Measurements from ENCODE around the gene IQGAP2.

DNA sequence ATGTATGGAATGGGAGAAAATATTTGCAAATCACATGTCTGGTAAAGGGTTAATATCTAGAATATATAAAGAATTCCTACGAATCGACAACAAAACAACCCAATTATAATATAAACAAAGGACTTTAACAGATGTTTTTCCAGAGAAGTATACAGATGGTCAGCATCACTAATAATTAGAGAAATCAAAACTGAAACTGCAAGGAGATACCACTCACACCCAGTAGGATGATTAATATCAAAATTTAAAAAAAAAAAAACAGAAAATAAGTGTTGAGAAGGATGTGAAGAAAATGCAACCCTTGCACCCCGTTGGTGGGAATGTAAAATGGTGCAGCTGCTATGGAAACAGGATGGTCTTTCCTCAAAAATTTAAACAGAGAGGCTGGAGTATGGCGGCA, 278.2 kb downstream of the IQGAP2 start:
- TF ChIP-seq, protein P1, sequence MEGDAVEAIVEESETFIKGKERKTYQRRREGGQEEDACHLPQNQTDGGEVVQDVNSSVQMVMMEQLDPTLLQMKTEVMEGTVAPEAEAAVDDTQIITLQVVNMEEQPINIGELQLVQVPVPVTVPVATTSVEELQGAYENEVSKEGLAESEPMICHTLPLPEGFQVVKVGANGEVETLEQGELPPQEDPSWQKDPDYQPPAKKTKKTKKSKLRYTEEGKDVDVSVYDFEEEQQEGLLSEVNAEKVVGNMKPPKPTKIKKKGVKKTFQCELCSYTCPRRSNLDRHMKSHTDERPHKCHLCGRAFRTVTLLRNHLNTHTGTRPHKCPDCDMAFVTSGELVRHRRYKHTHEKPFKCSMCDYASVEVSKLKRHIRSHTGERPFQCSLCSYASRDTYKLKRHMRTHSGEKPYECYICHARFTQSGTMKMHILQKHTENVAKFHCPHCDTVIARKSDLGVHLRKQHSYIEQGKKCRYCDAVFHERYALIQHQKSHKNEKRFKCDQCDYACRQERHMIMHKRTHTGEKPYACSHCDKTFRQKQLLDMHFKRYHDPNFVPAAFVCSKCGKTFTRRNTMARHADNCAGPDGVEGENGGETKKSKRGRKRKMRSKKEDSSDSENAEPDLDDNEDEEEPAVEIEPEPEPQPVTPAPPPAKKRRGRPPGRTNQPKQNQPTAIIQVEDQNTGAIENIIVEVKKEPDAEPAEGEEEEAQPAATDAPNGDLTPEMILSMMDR (IDR thresholded peaks at IDR 0.05 in 2 of 3, conservative IDR thresholded peaks at IDR 0.05 in 1 of 3; ENCODE audit: insufficient read depth in 2 of 3, low read depth in 1 of 3, low read length in 3 of 3): no peak
- no peak for TF ChIP-seq ZFX (CRISPR knock-in tag; IDR thresholded peaks at IDR 0.05)
